Measurements from ENCODE around the gene SERPINA5.

The SERPINA5 gene

GRCh38 chr14:94623856-94624499 lies 42.8 kb downstream of the SERPINA5 start:
- DNase-seq (ENCODE audit: low read depth), result no peak
- H3K4me3 ChIP-seq (ENCODE audit: low read length), result no peak overlapping the region
- TF ChIP-seq CTCF (conservative IDR thresholded peaks at IDR 0.05; ENCODE audit: low read depth, low read length), result no peak

- no peak for TF ChIP-seq CTCF (conservative IDR thresholded peaks at IDR 0.05; ENCODE audit: low read depth, low read length)
- DNase-seq (ENCODE audit: low read depth), result no peak
- no peak overlapping the region for H3K4me3 ChIP-seq (ENCODE audit: low read length)
These were observed 43.5 kb downstream of the SERPINA5 start for GRCh38 chr14:94624537-94625352.

- no peak for TF ChIP-seq CTCF (conservative IDR thresholded peaks at IDR 0.05; ENCODE audit: low read depth, low read length)
- no peak for DNase-seq (ENCODE audit: low read depth)
- H3K4me3 ChIP-seq (ENCODE audit: low read length), result no peak overlapping the region
These were observed 44.1 kb downstream of the SERPINA5 start for GRCh38 chr14:94625353-94625635.

GRCh38 chr14:94628578-94628977 lies 47.4 kb downstream of the SERPINA5 start:
- TF ChIP-seq CTCF (conservative IDR thresholded peaks at IDR 0.05; ENCODE audit: low read depth, low read length), result no peak
- DNase-seq (ENCODE audit: low read depth), result no peak
- H3K4me3 ChIP-seq (ENCODE audit: low read length), result no peak overlapping the region

- DNase-seq (ENCODE audit: low read depth), result no peak
- H3K4me3 ChIP-seq (ENCODE audit: low read length), result no peak overlapping the region
- no peak for TF ChIP-seq CTCF (conservative IDR thresholded peaks at IDR 0.05; ENCODE audit: low read depth, low read length)
These were observed 49.2 kb downstream of the SERPINA5 start for GRCh38 chr14:94630396-94630795.

- no peak for DNase-seq (ENCODE audit: low read depth)
These were observed 49.8 kb downstream of the SERPINA5 start for GRCh38 chr14:94631050-94631449.

More at GRCh38 chr14:94631050-94631449, 49.8 kb downstream of the SERPINA5 start:
- H3K4me3 ChIP-seq (ENCODE audit: low read length), result no peak overlapping the region
- no peak for TF ChIP-seq CTCF (conservative IDR thresholded peaks at IDR 0.05; ENCODE audit: low read depth, low read length)
